Myocyte (in vitro differentiated cells): ENCODE data around the gene SMPD3. TPM values are rescaled to one million over a fixed set of nuclear protein-coding genes. Genes with fewer than 3 reads are reported as not detected.

Experiments used
- DNase-seq: peaks from one replicate; pipeline ENCODE4 v3.0.0-alpha.2; 2012; ENCODE audit warnings: low read depth
- total RNA-seq: library from RNA; depleted of rRNA; stranded (reverse); fragments of >200 nt; gene quantifications from 2 replicates; pipeline ENCODE4 v1.2.3, GENCODE V29; 2014

Gene SMPD3
- total RNA-seq, 1 donor from 2014 or later, result not detected

GRCh38 chr16:68406458-68407152 lies 41.7 kb downstream of the SMPD3 start:
- DNase-seq, result peak; percentile 36

- no peak for DNase-seq
Measured at GRCh38 chr16:68404736-68405345, 43.5 kb downstream of the SMPD3 start.

DNA sequence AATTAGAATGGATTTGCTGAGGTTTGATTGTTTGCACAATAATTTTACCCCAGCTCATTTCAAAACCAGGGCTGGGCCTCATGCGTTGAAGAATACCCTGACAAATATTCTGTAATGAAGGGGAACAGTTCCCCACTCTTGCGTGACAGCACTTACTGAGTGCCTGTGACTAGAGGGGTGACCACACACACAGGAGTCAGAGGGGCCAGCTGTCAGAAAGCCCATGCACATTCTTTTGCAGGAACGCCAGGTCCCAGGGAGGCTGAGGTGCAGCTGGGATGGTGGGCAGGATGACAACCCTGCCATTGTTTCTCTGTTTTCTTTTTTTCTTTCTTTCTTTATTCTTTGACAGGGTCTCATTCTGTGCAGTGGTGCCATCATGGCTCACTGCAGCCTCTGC lies 44.6 kb downstream of the SMPD3 start:
- no peak for DNase-seq

GRCh38 chr16:68403177-68403576 lies 45.1 kb downstream of the SMPD3 start:
- no peak for DNase-seq

- DNase-seq, result no peak
Measured at GRCh38 chr16:68402748-68403040, 45.6 kb downstream of the SMPD3 start.

- DNase-seq, result peak; percentile 49
Measured at GRCh38 chr16:68401871-68402747, 46.2 kb downstream of the SMPD3 start.

GRCh38 chr16:68400924-68401460 lies 47.3 kb downstream of the SMPD3 start:
- DNase-seq, result no peak

- DNase-seq, result no peak
Measured at GRCh38 chr16:68400083-68400923, 48.0 kb downstream of the SMPD3 start.

GRCh38 chr16:68399456-68399855 lies 48.9 kb downstream of the SMPD3 start:
- no peak for DNase-seq

DNA sequence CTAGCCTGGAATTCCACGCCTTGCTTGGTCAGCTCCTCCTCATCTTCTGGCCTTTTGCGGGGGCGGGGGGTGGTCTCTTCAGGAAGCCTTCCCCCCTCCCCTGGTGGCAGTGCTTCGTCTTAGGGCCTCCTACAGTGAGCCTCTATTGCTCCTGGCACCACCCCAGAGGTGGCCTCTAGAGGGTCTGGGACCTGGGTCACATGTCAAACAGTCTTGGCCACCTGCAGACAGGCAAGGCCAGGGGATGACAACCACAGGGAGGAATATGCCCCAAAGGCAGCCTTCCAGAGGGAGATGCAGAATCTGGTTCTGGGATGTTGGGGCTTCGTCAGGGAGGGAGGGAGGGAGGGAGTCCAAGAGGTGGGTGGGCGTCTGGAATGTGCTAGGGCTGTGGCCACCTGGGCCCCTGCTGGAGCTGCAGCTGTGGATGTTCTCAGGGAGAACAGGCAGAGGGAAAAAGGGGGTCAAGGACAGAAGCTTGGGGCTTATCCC lies 50.6 kb downstream of the SMPD3 start:
- no peak for DNase-seq

- peak; percentile 54 for DNase-seq
Measured at GRCh38 chr16:68396481-68396880, 51.8 kb downstream of the SMPD3 start.

DNA sequence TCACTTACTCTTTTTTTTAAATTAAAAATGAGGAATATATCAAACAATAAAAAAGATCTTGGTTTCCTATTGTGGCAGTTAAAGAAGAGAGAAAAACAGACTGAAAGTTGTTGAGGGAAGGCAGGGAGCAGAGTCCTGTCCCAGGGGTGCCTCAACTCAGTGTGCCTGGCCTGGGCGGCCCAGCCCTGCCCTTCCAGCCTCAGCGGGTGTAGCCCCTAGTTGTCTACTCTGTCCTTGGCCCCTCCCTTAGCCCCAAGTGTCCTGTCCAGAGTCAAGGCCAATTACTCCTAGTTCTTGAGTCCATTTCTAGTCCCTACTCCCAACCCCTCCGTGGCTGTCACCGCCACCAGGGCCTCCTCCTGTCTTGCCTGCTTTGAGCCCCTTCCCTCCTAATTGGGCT lies 52.5 kb downstream of the SMPD3 start:
- no peak for DNase-seq

DNA sequence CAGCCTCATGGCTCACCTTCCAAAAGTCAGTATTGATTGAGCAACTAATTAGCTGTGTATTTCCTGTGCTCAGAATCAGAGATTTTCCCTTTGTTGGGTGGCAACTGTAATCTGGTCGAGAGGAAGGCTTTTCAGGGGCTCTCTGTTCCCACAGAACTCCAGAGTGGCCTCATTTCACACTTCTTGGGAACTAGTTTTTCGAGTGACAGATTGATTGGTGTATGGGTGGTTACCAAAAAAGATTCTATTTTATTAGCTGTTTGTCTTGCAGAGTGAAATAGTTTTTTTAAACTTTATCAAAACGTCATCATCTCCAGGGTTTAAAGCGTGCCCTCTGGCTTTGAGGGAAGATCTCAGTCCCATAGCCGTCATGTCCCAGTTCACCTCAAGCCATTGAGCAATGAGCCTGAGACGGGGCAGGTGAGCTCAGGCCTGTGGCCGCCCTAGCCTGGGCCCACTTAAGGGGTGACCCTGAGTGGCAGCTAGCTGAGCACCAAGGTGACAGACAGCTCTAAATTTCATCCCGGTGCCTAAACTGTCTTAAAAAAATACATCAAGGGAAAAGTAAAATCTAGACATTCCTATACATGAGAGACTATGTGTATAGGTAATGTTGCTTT lies 53.0 kb downstream of the SMPD3 start:
- no peak for DNase-seq

DNA sequence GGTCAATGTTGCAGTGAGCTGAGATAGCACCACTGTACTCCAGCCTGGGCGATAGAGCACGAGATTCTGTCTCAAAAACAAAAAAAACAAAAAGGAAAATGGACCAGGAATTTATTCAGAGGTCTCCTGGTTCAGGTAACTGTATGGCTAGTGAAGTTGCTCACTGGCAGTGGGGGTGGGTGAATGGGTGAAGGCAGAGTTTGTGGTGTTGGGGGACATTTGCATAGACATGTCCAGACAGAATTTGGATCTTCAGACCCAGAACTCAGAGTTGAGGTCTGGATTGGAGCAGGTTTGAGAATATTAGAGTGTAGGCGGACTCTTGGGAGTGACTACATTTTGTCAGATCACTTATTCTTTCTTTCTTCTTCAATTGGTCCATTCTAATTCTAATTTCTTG lies 55.0 kb downstream of the SMPD3 start:
- no peak for DNase-seq

DNA sequence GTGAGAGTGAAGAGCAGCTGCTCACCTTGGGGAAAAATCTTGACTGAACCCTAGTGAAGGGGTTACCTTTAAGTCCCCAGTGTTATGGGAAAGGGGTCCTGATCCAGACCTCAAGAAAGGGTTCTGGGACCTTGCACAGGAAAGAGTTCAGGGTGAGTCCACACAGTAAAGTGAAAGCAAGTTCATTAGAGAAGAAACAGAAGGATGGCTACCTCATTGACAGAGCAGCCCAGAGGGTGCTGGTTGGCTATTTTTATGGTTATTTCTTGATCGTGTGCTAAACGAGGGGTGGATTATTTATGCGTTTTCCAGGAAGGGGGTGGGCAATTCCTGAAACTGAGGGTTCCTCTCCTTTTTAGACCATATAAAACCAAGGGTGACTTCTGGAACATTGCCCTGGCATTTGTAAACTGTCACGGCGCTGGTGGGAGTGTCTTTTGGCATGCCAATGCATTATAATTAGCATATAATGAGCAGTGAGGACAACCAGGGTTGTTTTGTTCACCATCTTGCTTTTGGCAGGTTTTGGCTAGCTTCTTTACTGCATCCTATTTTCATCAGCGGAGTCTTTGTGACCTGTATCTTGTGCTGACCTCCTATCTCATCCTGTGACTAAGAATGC lies 58.4 kb downstream of the SMPD3 start:
- DNase-seq, result no peak

DNA sequence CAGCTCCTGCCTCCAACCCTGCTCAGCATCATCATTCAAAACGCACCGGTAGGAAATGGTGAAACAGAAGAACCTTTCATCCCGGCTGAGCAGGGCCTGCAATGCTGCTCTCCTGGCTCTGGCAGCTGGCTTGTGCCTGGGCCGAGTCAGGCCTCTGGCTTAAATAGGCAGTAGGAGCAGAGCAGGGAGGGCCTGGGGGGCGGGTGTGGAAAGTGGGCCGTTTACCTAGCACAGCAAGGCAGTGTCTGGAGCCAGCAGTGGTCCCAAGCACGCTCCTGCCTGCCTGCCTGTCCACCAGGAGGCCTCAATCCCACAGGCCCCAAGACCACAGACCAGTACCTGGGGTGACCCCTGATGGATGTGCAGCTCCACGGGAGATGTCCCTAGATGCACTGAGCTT lies 59.3 kb downstream of the SMPD3 start:
- no peak for DNase-seq

DNA sequence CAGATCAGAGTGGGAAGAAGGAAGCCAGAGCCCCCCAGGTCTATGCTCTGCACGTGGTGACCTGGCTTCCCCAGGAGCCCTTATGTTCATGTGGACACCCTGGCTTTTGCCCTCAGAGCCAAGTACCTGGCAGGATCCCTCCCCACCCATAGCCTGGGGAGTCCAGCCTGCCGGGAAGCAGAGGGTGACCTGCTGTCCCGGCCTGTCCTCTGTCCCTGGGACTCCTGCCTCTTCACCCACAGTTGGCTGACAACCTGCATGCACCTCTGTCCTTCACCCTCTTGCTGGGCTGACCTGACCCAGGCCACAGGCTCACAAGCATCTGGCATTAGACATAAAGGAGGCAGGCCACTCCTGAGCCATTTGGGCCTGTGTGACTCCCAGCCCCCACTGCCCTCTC lies 60.2 kb downstream of the SMPD3 start:
- no peak for DNase-seq

- DNase-seq, result no peak
Measured at GRCh38 chr16:68387301-68387700, 61.0 kb downstream of the SMPD3 start.

- DNase-seq, result no peak
Measured at GRCh38 chr16:68386628-68387027, 61.7 kb downstream of the SMPD3 start.

GRCh38 chr16:68385371-68385770 lies 62.9 kb downstream of the SMPD3 start:
- DNase-seq, result no peak
